Measurements from ENCODE around the gene MSH3. TPM values are rescaled to one million over a fixed set of nuclear protein-coding genes. Genes with fewer than 3 reads are reported as not detected.

The MSH3 gene
- total RNA-seq = 5.9 TPM

- DNase-seq (ENCODE audit: low read depth in 2 of 3, low spot score in 2 of 3) = peak; percentile 88 to 94 (median 90)
Measured at GRCh38 chr5:80654391-80655230, at the start of gene MSH3, which contains the start of gene DHFR. Gene MSH3, plus strand, starts transcription at chr5:80654652. Its CDS starts 76 bp downstream, at chr5:80654728. Gene DHFR, minus strand, starts transcription at chr5:80654983. Its CDS starts 494 bp downstream, at chr5:80654489.

DNA sequence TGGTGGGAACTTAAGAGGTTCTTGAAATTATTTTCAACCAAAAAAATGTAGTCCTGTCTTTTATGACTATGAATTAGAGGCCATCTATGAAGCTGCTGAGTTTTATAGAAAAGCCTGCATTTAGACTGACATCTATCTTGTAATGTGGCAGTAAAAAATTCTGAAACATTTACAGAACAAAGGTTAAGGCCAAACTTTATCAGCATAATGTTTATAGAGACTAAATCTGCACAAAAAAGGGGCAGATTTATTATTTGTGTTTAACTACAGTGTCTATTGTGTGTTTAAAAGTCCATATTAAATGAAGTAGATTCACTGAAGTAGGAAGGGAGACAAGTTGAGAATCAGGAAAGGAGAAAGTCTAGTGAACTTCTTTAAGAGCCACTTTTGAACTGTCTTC is 47.1 kb upstream of the MSH3 start:
- no peak for DNase-seq (ENCODE audit: low read depth in 2 of 3, low spot score in 2 of 3)

DNA sequence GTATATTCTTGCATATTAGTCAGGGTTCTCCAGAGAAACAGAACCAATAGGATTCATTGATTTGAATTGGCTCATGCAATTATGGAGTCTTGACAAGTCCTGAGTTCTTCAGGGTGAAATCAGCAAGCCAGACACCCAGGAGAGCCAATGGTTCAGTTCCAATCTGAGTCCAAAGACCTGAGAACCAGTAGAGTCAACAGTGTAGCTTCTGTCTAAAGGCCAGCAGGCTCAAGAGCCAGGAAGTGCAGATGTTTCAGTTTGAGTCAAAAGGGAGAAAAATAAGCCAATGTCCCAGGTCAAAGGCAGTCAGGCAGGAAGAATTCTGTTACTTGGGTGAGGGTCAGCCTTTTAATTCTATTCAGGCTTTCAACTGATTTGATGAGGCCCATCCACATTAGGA is 46.6 kb upstream of the MSH3 start:
- DNase-seq (ENCODE audit: low read depth in 2 of 3, low spot score in 2 of 3) = no peak

GRCh38 chr5:80608731-80609130 is 45.7 kb upstream of the MSH3 start:
- no peak for DNase-seq (ENCODE audit: low read depth in 2 of 3, low spot score in 2 of 3)

GRCh38 chr5:80609692-80610091 is 44.8 kb upstream of the MSH3 start:
- DNase-seq (ENCODE audit: low read depth in 2 of 3, low spot score in 2 of 3) = no peak

DNA sequence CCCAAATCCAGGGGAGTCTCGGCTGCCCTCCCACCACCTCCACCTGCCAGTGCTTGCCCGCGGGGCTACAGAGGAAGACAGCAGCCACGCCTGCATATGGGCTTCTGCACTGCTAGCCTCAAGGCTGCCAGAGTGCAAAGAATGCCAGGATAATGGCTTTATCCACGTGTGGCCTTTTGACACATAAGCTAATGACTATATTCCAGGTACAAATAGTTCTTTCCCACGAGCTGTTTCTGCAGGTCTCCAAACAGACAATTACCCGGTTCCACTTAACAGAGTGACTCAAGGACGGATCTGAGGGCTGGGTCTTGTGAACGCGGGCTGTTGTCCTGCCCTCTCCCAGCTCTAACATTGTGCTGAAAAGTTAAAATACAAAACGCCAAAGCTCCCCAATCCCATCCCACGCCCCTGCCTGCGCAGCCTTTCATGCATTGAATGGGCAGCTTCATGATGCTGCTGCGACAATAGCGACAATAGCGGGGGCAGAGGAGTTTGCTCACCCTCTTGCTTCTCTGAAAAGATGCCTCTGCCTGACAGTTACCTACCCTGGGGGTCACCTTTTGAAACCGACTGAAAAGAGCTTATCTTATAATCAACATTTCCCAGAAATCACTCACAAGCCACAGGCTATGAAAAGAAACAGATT is 39.1 kb upstream of the MSH3 start:
- DNase-seq (ENCODE audit: low read depth in 2 of 3, low spot score in 2 of 3) = no peak

GRCh38 chr5:80618438-80618837 is 36.0 kb upstream of the MSH3 start:
- DNase-seq (ENCODE audit: low read depth in 2 of 3, low spot score in 2 of 3) = no peak

- DNase-seq (ENCODE audit: low read depth in 2 of 3, low spot score in 2 of 3) = no peak
Measured at GRCh38 chr5:80619086-80619485, 35.4 kb upstream of the MSH3 start.

DNA sequence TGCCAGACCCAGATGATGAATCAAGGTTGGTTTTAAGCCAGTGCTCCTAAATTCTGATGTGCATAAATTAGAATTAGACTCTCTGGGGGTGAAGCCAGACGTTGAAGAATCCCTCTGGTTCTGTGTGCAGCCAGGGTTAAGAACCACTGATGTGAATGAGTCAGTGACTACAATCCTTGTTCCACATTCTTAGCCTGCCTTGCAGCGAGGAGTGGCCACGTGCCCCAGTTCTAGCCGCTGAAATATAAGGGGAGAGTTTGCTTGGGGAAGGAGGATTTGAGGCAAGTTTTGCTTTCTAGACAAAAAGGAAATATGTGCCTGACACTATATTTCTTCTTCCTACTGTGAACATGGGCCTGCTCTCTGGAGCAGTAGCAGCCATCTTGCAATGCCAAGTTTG is 34.2 kb upstream of the MSH3 start:
- DNase-seq (ENCODE audit: low read depth in 2 of 3, low spot score in 2 of 3) = no peak

GRCh38 chr5:80622756-80623155 is 31.7 kb upstream of the MSH3 start:
- no peak for DNase-seq (ENCODE audit: low read depth in 2 of 3, low spot score in 2 of 3)

DNA sequence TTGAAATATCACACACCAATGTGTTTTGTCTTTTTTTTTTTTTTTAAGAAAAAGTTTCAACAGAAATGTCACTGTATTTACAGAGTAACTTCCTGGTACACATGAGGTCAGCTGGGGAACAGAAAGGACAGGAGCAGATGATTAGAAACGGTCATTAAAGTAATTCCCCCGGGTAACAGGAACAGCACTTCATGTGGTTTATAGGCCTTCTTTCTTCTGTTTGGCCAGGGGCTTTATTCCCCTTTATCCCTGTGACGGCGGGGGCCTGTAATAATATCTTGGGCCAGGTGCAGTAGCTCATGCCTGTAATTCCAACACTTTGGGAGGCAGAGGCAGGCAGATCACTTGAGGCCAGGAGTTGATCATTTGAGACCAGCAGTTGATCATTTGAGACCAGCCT is 30.5 kb upstream of the MSH3 start:
- DNase-seq (ENCODE audit: low read depth in 2 of 3, low spot score in 2 of 3) = no peak

DNA sequence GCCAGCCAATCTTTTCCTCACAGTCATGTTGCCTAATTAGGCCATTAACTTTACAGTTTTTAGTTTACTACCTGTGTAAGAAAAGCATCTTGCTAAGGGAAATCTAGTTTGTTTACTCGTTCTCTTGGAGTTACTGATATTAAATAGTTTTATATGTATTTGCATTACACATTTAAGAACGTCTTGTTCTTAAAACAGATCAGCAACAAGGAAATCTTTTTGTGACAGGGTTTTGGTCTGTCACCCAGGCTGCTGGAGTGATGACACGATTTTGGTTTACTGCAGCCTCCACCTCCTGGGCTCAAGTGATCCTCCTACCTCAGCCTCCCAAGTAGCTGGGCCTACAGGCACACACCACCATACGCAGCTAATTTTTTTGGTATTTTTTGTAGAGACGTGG is 29.2 kb upstream of the MSH3 start:
- DNase-seq (ENCODE audit: low read depth in 2 of 3, low spot score in 2 of 3) = no peak

DNA sequence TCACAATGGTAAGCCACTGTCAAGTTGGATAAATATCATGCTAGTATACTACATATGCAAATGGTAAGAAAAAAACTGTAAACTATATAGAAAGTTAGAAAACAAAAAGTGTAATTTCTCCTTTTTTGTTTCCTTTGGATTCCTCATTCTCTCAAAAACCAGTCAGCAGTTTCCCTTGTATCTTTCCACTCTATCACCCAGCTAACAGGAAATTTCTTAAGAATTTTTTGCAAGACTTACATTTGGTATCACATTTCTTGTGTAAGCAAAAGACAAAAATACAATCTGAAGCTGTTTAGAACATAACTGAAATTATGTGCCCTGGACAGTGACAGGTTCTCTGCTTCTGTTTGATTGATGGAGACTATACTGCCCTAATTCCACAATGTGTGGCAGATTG is 25.2 kb upstream of the MSH3 start:
- DNase-seq (ENCODE audit: low read depth in 2 of 3, low spot score in 2 of 3) = no peak

DNA sequence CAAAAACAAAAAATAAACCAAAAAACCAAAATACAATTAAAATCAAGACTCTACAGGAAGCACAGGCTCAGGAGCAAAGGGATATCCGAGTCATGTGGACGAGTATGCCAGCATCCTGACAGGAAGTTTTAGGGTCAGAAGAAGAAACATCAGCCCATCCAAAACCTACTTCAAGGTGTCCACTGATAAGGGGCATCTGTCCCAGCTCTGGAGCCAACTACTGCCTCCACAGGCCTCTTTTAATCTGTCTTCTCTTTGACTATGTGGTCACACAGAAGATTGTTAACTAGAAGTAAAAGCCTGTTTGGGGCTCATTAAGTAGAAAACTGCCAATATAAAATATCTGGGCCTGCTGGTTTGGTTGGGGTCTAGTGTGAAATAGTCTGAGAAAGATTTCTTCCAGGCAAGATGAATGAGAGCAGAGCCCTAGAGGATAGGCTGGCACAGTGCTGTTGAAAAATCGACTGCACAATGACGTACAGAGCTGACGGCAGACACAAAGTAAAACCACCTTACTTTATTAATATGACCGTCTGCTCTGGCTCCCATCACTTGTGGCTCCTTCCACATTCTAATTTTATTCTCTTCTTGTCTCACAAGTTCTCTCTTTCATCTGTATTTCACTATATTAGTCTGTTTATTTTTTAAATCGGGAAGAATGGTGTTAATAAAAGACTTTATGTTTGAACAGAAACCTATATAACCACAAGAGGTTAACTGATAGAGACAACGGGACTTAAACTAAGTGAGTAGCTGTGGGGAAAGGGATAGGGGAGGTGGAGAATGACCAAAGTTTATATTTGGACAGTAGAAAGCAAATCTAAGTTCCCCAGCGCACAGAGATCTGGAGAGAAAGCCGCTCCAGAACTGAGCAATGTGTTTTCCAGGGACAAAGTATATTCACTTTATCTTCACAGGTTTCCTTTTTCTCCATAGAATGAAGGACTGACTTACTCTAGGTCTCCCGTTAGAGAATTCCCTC is 22.9 kb upstream of the MSH3 start:
- DNase-seq (ENCODE audit: low read depth in 2 of 3, low spot score in 2 of 3) = no peak

DNA sequence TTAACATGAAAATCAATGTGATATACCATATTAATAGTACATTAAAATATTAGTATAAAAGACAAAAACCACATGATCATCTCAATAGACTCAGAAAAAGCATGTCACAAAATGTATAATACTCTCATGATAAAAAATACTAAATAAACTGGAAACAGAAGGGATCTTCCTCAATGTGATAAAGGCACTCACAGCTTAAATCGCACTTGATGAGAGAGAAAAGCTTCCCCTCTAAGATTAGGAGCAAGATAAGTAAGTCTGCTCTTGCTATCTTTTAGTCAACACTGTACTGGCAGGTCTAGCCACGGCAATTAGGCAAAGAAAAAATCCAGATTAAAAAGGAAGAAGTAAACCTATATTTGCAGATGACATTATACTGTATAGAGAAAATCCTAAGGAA is 21.8 kb upstream of the MSH3 start:
- DNase-seq (ENCODE audit: low read depth in 2 of 3, low spot score in 2 of 3) = no peak

DNA sequence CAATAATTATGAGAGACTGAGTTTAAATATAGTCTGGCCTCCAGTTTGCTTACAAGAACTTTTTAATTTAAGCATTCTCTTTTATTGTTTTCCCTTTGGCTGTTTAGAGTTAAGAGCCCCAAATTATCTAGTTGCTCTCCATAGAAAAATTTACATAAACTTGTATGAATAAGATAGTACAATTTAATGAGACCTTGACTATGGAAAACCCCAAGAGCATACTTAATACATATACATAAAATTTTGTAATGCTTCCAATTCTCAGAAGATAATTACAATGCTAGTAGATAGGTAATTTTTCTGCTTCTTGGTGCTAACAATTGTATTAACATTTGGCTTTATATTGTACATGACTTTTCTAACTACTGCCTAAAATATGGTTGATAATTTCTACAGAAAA is 20.3 kb upstream of the MSH3 start:
- DNase-seq (ENCODE audit: low read depth in 2 of 3, low spot score in 2 of 3) = no peak

- DNase-seq (ENCODE audit: low read depth in 2 of 3, low spot score in 2 of 3) = no peak
Measured at GRCh38 chr5:80641353-80641752, 13.1 kb upstream of the MSH3 start.

- no peak for DNase-seq (ENCODE audit: low read depth in 2 of 3, low spot score in 2 of 3)
Measured at GRCh38 chr5:80644900-80645299, 9.6 kb upstream of the MSH3 start.

DNA sequence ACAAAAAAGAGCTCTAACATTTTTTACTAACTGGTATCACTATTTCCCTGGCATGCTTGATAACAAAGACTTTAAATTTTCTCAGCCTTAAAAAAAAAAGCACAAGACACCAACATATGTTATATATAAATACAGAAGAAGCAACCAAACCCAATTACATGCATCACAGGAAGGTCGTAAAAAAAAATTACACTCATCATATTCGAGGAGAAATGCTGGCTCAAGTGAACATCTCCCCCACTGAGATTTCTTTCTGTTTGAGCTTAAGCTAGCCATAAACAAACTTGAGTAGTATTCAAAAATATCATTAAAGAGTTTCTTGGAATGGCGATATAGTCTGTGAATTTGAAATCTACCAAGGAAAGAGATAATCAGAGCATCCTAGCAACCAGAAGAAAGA is 7.5 kb upstream of the MSH3 start:
- no peak for DNase-seq (ENCODE audit: low read depth in 2 of 3, low spot score in 2 of 3)

GRCh38 chr5:80653502-80653901 is 950 bp upstream of the MSH3 start:
- DNase-seq (ENCODE audit: low read depth in 2 of 3, low spot score in 2 of 3) = no peak

GRCh38 chr5:80654054-80654390 is 430 bp upstream of the MSH3 start:
- DNase-seq (ENCODE audit: low read depth in 2 of 3, low spot score in 2 of 3) = peak in 2 of 3 donors; percentile 6 to 9

All from hematopoietic multipotent progenitor cell (in vitro differentiated cells).